ENCODE results near the gene ITGAE.

ITGAE gene

GRCh38 chr17:3697103-3697476 lies 103.9 kb downstream of the ITGAE start:
- Histone ChIP-seq H3K9me3 (ENCODE audit: severe bottlenecking) (peaks cover 2% of the 10 kb centered on the region), H3K27me3 (ENCODE audit: insufficient read depth, low read depth, severe bottlenecking) (no peaks in the 10 kb centered on the region), H3K4me3 (ENCODE audit: low read depth, low read length) (no peak overlapping the region), H3K36me3 (peaks cover 2% of the 10 kb centered on the region; the same call in 1 of the 2 replicates), H3K27ac (no peak overlapping the region)
- no peak for TF ChIP-seq CTCF (IDR thresholded peaks at IDR 0.05; ENCODE audit: low read depth, low read length)
- DNase-seq, result no peak

DNA sequence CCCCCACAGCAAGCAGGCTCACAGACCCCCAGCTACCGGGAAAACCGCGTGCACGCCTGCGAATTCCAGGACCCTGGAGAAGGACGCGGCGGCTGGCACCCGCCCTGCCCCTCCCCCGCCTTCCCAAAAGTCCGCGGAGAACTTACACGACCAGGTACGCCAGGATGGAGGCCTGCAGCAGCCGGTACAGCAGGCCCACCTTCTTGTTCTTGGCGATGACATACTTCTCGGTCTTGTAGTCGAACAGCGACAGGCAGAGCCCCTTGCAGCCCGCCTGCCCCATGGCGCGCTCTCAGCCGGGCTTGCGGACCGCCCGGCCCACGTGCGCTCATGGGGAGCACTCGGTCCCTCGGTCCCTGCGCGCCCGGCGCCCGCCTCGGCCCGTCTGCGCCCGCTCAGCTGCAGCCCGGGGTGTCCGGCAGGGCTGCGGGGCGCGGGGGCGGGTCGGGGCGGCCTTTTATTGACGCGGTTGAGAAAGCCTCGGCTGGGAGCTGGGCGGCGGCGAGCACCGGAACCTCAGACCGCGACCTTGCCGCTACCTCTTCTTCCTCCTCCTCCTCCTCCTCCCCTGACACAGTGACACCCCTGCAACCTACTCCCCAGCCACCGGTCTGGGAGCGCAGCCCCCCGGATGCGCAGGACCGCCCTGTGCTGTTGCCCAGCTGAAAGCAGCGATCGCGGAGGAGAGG lies 105.1 kb downstream of the ITGAE start, which contains the start of gene P2RX5:
TSS of gene P2RX5 (minus strand) at position 433 of the 689 bp plus-strand sequence. CDS start at position 283, 150 bp downstream.
- Histone ChIP-seq H3K27ac (peak within 1 kb of the TSS; percentile 20), H3K9me3 (ENCODE audit: severe bottlenecking) (no peaks in the 10 kb centered on the region), H3K36me3 (no peaks in the 10 kb centered on the region), H3K27me3 (ENCODE audit: insufficient read depth, low read depth, severe bottlenecking) (no peaks in the 10 kb centered on the region), H3K4me3 (ENCODE audit: low read depth, low read length) (peak within 1 kb of the TSS; percentile 44)
- peak; percentile 21 for DNase-seq
- no peak for TF ChIP-seq CTCF (IDR thresholded peaks at IDR 0.05; ENCODE audit: low read depth, low read length)

- Histone ChIP-seq H3K36me3 (no peaks in the 10 kb centered on the region), H3K4me3 (ENCODE audit: low read depth, low read length) (peak overlapping the region; percentile 44), H3K27me3 (ENCODE audit: insufficient read depth, low read depth, severe bottlenecking) (no peaks in the 10 kb centered on the region), H3K27ac (peak overlapping the region; percentile 20), H3K9me3 (ENCODE audit: severe bottlenecking) (no peaks in the 10 kb centered on the region)
- DNase-seq, result peak; percentile 19
- TF ChIP-seq CTCF (IDR thresholded peaks at IDR 0.05; ENCODE audit: low read depth, low read length), result no peak
Measured at GRCh38 chr17:3695129-3695722, 105.8 kb downstream of the ITGAE start.

DNA sequence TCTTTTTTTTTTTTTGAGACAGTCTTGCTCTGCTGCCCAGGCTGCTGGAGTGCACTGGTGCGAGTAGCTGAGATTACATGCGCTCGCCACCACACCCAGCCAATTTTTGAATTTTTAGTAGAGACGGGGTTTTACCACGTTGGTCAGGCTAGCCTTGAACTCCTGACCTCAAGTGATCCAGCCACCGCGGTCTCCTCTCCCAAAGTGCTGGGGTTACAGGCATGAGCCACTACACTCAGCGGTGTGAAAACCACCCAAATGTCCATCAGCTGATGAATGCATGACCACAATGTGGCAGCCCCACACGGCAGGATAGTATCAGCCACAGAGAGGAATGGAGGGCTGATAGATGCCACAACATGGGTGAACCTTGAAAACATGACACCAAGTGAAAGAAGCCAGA lies 107.2 kb downstream of the ITGAE start:
- no peak for DNase-seq
- no peak overlapping the region for H3K4me3 ChIP-seq (ENCODE audit: low read depth, low read length)
- H3K27me3 ChIP-seq (ENCODE audit: insufficient read depth, low read depth, severe bottlenecking), result no peaks in the 10 kb centered on the region
- no peaks in the 10 kb centered on the region for H3K36me3 ChIP-seq
- no peak for TF ChIP-seq CTCF (IDR thresholded peaks at IDR 0.05; ENCODE audit: low read depth, low read length)
- no peak overlapping the region for H3K27ac ChIP-seq
- no peaks in the 10 kb centered on the region for H3K9me3 ChIP-seq (ENCODE audit: severe bottlenecking)

GRCh38 chr17:3693141-3693540 lies 107.8 kb downstream of the ITGAE start:
- no peak overlapping the region for H3K27ac ChIP-seq

More at GRCh38 chr17:3693141-3693540, 107.8 kb downstream of the ITGAE start:
- H3K9me3 ChIP-seq (ENCODE audit: severe bottlenecking), result no peaks in the 10 kb centered on the region
- H3K4me3 ChIP-seq (ENCODE audit: low read depth, low read length), result no peak overlapping the region
- no peaks in the 10 kb centered on the region for H3K36me3 ChIP-seq
- no peak for TF ChIP-seq CTCF (IDR thresholded peaks at IDR 0.05; ENCODE audit: low read depth, low read length)
- DNase-seq, result no peak
- H3K27me3 ChIP-seq (ENCODE audit: insufficient read depth, low read depth, severe bottlenecking), result no peaks in the 10 kb centered on the region
